ENCODE data around the gene TOPBP1.

DNA sequence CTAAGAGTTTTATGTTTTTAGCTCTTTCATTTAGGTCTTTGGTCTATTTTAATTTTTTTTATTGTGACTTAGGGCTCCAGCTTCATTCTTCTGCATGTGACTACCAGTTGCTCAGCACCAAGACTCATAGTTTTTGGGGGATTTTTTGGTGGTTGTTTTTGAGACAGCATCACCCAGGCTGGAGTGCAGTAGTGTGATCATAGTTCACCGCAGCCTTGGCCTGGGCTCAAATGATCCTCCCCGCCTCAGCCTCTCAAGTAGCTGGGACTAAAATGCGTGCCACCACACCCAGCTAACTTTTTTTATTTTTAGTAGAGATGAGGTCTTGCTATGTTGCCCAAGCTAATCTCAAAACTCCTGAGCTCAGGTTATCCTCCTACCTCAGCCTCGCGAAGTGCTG, 68.9 kb downstream of the TOPBP1 start:
- no peak for TF ChIP-seq GATA2 (IDR thresholded peaks at IDR 0.05; ENCODE audit: low read depth, low read length)
- no peak for TF ChIP-seq GATA3 (IDR thresholded peaks at IDR 0.05; ENCODE audit: low read depth, low read length)

All from SH-SY5Y (cell line).